HG02642 (cell line): ENCODE data around the gene ACTG1.

Experiments
- ATAC-seq: cut with Tn5 transposase; IDR thresholded peaks from one replicate; pipeline ENCODE4 v1.9.1; 2021; ENCODE audit warnings: mild to moderate bottlenecking; ENCODE audit not compliant: unreplicated experiment, poor library complexity

The ACTG1 gene

GRCh38 chr17:81469266-81469665 lies 43.3 kb downstream of the ACTG1 start:
- no peak for ATAC-seq

GRCh38 chr17:81468770-81469121 lies 43.9 kb downstream of the ACTG1 start:
- no peak for ATAC-seq

DNA sequence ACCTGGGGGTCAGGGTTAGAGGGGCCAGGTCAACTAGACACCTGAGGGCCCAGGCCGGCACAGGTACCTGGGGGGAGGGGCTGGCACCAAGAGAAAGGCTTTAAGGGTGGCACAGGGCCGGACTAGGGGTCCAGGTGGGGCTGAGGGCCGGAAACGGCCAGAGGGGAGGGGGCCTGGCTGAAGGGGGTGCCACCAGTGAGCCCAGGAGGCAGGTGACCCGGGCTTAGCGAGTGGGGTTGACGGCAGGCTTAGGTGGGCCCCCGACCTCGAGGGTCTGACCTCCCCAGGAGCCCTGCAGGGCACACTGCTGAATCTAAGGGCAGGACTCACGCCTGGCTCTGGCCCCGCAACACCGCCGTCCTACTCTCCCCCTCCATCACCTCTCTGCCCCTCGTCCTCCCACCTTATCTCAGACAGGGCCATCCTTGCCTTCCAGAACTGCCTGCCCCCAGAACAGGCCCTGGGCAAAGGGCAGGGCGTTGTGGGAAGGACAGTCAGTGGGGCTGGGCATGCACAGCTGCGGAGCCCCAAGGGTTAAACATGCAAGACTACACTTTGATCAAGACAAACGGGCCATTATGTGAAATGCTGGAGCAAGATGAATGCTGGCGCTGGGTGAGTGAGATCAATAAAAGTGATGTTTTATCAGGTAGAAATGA lies 44.4 kb downstream of the ACTG1 start:
- no peak for ATAC-seq

GRCh38 chr17:81466564-81467472 lies 45.8 kb downstream of the ACTG1 start:
- ATAC-seq, result no peak

DNA sequence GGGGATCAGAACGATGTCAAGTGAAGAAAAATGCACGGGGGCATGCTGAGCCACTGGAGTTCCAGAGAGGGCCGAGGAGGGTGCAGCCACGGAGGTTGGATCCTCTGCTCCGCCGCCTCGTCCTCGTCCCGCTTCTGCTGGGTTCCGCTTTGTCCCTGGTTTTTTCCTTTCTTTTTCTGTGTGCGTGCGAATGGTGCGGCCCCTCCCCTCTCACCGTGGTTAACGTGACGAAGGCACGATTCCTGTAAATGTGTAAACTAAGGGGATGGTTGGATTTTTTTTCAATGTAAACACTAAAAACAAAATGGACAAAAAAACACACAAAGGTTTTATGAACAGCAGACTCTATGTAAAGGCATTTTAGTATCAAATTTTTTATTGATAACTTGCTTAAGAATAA lies 46.7 kb downstream of the ACTG1 start:
- ATAC-seq, result no peak

- ATAC-seq, result no peak
Measured at GRCh38 chr17:81464586-81464985, 48.0 kb downstream of the ACTG1 start.

GRCh38 chr17:81463506-81463905 lies 49.1 kb downstream of the ACTG1 start:
- ATAC-seq, result no peak

- no peak for ATAC-seq
Measured at GRCh38 chr17:81462506-81463125, 50.0 kb downstream of the ACTG1 start.

DNA sequence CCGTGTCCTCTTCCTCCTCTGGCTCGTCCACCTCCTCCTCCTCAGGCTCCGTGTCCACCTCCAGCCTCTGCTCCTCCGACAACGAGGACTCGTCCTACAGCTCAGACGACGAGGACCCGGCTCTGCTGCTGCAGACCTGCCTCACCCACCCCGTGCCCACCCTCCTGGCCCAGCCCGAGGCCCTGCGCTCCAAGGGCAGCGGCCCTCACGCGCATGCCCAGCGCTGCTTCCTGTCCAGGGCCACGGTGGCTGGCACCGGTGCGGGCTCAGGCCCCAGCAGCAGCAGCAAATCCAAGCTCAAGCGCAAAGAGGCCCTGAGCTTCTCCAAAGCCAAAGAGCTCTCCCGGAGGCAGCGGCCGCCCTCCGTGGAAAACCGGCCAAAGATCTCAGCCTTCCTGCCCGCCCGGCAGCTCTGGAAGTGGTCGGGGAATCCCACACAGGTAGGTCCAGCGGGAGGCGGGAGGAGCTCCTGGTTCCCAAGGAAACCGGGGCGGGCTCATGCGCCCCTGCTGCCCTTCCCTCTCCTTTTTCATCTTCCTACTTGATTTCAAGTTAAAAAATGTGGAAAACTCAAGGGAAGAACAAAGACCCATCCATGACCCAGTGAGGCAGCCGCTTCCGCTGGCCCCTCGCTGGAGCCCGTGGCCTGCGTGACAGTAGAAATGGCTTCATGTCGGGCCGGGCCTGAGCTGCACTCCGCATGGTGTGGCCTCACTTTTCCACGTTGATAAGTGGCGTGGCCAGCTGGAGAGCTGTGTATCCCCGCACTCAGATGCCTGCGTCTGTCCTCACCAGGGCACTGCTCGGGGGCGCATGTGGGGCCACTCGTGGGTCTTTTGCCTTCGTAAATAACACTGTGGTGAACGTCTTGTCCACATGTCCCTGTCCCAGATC lies 50.7 kb downstream of the ACTG1 start:
- no peak for ATAC-seq

- no peak for ATAC-seq
Measured at GRCh38 chr17:81460856-81461460, 51.6 kb downstream of the ACTG1 start.
